ENCODE measurements around the gene SQSTM1.

- TF ChIP-seq CTCF (IDR thresholded peaks at IDR 0.05): no peak
- TF ChIP-seq POLR2A (IDR thresholded peaks at IDR 0.05): no peak
These were observed 46.3 kb upstream of the SQSTM1 start for GRCh38 chr5:179774442-179774841.
